ENCODE results near the gene MATR3.
"Not testable (repeated sequence)": the region's sequence is repeated elsewhere in the genome, so short reads cannot be mapped to it uniquely, and the experiment has no call there.

MATR3 gene

DNA sequence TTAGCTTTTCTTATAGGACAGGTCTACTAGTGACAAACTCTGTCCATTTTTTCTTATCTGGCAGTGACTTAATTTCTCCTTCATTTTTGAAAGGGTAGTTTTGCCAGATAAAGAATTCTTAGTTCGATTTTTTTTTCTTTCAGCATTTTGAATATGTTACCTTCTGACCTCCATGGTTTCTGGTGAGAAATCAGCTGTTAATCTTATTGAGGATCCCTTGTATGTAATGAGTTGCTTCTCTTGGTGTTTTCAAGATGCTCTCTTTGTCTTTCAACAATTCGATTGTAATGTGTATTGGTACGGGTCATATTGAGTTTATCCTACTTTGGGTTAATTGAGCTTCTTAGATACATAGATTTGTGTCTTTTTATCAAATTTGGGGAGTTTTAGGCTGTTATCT is 60.6 kb downstream of the MATR3 start:
- no peak for DNase-seq (ENCODE audit: low read depth)

DNA sequence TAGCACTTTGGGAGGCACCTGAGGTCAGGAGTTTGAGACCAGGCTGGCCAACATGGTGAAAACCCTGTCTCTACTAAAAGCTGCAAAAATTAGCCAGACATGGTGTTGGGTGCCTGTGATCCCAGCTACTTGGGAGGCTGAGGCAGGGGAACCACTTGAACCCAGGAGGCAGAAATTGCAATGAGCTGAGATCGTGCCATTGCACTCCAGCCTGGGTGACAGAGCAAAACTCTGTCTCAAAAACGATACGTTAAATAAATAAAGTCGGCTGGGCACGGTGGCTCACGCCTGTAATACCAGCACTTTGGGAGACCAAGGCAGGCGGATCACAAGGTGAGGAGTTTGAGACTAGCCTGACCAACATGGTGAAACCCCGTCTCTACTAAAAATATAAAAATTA is 62.4 kb downstream of the MATR3 start:
- not testable (repeated sequence) for DNase-seq (ENCODE audit: low read depth)

DNA sequence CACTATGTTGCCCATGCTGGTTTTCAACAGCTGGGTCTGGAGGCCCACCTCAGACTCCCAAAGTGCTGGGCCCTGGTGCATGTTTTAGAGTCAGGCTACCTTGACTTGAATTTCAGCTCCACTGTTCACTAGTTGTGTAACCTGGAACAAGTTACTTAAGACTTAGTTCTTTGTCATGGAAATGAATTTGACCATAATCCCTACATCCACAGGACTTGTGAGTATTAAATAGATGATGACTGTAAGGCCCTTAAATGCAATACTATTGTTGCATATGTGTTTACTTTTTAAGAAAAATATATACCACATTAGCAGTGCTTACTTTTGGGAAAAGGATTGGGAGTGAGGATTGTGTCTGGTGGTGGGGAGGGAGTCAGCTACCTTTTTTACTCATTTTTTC is 64.5 kb downstream of the MATR3 start:
- DNase-seq (ENCODE audit: low read depth) = no peak

DNA sequence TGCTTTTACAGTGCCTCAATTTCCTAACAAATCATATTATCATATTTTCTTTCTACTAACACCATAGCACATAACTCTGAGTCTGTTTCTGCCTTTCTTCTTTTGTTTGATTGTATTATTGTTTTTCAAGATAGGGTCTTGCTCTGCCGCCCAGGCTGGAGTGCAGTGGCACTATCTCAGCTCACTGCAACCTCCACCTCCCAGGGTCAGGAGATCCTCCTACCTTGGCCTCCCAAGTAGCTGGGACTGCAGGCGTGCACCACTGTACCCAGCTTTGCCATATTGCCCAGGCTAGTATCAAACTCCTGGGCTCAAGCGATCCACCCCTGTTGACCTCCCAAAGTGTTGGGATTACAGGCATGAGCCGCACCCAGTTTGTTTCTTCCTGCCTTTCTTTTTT is 66.8 kb downstream of the MATR3 start:
- no peak for DNase-seq (ENCODE audit: low read depth)

DNA sequence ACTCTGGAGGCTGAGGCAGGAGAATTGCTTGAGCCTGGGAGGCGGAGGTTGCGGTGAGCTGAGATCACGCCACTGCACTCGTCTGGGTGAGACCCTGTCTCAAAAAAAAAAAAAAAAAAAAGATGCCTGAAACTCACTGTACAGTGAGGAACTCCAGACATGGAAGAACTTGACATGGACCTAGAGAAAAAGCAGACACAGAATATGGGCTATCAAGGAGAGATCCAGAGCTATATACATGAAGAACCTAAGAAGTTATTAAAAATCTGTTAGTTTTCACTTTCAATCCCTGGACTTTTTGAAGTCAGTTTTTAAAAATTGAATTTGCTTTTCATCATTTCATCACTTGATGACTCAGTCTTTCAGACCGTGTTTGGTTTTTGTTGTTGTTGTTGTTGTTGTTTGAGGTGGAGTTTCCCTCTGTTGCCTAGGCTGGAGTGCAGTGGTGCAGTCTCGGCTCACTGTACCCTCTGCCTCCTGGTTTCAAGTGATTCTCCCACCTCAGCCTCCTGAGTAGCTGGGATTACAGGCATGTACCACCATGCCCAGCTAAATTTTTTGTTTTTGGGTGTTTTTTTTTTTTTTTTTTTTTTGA is 68.4 kb downstream of the MATR3 start:
- DNase-seq (ENCODE audit: low read depth) = no peak

DNA sequence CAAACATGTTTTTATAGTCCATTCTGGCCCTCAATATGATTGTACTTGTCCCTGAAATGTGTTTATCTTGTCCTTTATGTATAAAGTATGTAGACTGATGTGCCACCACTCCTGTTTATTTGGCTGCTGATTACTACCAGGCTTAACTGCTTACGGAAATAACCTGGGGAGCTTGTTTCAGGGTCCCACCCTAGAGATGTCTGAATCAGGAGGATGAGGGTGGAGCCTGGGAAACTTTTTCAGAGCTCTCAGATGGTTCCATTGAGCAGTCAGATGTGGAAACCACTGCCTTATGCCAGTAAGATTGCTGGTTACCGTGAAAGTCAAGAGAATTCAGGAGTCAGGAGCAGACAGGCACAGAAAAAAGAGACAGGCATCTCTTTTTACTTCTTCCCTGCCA is 70.4 kb downstream of the MATR3 start:
- DNase-seq (ENCODE audit: low read depth) = no peak

DNA sequence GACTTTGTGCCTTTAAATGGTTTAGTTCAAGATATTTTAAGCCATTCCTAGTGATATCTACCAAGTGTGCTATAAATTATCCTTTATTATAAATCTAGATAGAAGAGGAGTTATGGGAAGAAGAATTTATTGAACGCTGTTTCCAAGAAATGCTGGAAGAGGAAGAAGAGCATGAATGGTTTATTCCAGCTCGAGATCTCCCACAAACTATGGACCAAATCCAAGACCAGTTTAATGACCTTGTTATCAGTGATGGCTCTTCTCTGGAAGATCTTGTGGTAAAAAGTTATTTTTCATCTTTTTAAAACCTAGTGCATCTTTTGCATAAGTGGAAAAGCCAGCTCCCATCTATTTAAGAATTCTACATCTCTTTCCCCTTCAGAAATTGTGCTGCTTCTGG is 70.9 kb downstream of the MATR3 start:
- DNase-seq (ENCODE audit: low read depth) = no peak

- no peak for DNase-seq (ENCODE audit: low read depth)
Measured at GRCh38 chr5:139368613-139369012, 75.1 kb downstream of the MATR3 start.

DNA sequence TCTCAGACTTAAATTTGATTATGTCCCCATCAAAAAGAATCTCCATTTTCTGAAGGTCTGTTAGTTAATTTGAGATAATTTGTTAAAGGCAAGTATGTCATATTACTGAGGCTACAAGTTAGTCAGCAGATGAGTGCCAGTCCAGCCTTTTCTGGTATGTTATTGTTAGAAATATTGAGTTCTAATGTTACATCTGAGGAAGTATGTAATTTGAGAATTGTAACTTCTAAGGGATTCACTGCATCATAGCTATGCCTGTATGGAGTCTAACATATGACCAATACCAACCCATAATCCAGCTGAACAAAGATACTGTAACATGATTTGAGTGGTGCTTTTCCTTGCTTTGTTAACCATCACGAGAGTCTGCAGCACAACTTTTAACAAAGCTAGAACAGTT is 75.6 kb downstream of the MATR3 start:
- no peak for DNase-seq (ENCODE audit: low read depth)

GRCh38 chr5:139371482-139372435 is 78.2 kb downstream of the MATR3 start:
- no peak for DNase-seq (ENCODE audit: low read depth)

GRCh38 chr5:139374909-139375308 is 81.4 kb downstream of the MATR3 start:
- DNase-seq (ENCODE audit: low read depth) = no peak

DNA sequence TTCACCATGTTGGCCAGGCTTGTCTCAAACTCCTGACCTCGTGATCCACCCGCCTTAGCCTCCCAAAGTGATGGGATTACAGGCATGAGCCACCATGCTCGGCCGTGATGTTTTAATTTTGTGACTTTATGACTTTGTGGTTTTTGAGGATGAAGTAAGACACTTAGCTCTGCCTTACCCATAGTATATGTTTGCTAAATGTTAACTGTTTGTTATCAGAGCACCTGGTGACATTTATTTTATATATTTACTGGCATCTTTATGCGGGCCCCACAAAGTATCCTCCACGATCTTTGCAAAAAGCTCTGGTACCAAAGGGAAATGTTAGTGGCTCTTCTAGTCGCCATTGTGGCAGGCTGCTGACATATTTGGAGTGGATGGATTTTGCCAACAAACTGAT is 82.8 kb downstream of the MATR3 start:
- DNase-seq (ENCODE audit: low read depth) = no peak

- DNase-seq (ENCODE audit: low read depth) = no peak
Measured at GRCh38 chr5:139377226-139377625, 83.7 kb downstream of the MATR3 start.

DNA sequence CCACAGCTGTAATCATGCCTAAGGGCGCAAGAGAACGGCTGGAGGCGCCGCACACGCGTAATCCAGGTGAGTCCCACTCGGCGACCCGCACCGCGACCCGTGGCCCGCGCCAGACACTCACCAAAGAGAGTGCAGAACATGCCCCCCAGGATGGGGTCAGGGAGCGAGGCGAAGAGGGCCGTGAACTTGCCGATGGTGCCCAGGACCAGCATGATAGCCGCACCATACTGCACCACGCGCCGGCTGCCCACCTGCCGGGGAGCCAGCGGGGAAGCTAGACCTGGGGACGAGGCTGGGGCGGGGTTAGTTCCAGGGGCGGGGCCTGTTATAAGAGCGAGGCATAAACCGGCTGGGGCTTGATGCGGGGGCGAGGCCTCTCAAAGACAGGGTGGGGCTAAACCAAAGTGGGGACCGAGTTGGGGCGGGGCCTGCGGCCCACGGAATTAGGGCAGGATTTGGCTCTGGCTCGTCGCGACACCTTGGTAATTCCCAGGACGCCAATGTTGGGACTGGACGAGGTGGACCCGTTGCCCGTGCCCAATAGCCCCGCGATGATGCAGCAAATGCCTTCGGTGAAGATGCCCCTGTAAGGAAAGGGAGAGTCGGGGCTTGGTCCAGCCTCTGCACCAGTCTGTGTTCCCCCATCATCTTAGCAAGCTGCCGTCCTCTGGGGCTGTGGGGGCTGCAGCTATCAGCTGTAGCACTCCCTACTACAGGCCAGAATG is 84.7 kb downstream of the MATR3 start:
- no peak for DNase-seq (ENCODE audit: low read depth)

- no peak for DNase-seq (ENCODE audit: low read depth)
Measured at GRCh38 chr5:139378941-139379361, 85.4 kb downstream of the MATR3 start.

- no peak for DNase-seq (ENCODE audit: low read depth)
Measured at GRCh38 chr5:139379626-139380449, 86.3 kb downstream of the MATR3 start.
